GM19324 (cell line): ENCODE results near the gene PSG2.
"Not testable (repeated sequence)": the region's sequence is repeated elsewhere in the genome, so short reads cannot be mapped to it uniquely, and the experiment has no call there.

ENCODE experiments used
- ATAC-seq: cut with Tn5 transposase; IDR thresholded peaks from one replicate; pipeline ENCODE4 v1.9.1; 2021; ENCODE audit warnings: mild to moderate bottlenecking, moderate library complexity; ENCODE audit not compliant: unreplicated experiment, low FRiP score

PSG2 gene

DNA sequence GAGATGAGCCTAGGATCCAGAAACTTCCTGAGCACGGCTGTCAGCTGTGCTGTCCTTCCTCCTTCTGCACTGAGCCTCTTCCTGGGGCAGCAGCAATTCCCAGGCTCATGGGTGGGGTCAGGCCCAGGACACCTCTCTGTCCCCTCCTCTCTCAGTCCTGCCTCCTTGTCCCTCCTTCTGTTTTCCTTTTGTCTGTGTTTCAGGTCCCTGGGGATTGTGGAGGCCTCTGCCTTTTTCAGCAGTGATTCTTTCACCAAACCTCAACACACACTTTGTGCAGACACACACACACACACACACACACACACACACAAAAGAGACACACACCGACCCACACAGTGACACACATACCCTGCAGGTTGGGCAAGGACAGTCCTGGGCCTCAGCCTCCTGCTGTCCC lies at the start of gene PSG2:
Gene PSG2 (minus strand): TSS at position 101 of the 400 bp plus-strand sequence. CDS start 132 bp downstream, outside the sequence.
- ATAC-seq = not testable (repeated sequence)

DNA sequence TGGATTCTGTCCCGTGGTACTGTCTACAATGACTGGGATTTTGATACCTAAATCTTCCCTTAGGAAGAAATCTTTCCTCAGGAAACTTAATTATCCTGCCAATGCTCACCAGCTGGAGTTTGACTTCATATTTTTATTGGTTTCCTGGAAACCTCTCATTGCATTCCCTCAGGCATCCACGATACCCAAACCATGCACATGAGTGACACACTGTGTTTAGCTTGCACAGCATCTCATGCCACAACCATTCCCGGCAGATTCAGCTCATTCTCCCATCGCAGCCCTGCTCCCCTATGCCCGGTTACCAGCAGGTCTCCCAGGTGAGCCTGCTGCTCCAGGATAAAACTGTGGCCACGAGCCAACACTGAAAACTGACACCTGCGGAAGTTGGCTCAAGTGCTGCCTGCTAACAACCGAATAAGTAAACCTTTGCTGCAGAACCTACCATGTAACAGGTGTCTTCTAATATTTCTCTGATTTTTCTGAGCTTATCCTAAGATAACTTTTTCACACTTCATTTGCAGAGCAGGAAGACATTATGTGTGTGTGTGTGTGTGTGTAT lies 48.9 kb upstream of the PSG2 start:
- ATAC-seq = not testable (repeated sequence)

DNA sequence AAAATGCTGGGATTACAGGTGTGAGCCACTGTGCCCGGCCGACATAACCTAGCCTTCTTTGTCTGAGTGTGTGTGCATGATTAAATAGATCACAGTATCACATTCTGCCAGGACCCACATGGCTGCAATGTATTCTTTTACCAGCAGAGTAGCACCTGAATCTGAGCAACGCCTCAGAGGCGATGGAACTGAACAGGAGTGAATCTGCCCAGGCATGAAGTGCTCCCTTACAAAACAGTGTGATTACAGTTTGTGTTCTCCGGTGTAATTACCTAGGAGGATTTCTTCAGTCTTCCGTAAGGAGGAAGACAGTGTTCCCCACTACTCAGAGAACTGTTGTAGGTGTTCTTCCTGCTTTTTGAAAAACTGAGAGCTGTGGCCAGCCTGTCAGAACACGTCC lies 46.7 kb upstream of the PSG2 start:
- not testable (repeated sequence) for ATAC-seq

DNA sequence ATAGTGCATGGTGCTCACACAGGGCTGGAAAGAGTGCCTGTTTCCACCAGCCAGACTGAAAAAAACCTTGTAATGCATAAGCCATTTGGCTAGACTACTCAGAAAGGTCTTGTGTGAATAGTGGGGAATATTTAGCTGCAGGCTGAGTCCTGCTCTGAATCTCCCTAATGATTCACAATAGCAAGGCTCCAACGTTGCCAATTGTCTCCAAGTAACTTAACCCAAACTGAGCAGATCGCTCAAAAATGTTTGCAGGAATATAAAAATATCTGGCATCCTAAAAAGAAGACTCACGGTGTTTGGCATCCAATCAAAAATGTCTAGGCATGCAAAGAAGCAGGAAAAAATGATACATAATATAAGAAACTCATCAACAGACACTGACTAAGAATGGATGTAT lies 44.8 kb upstream of the PSG2 start:
- ATAC-seq = not testable (repeated sequence)

DNA sequence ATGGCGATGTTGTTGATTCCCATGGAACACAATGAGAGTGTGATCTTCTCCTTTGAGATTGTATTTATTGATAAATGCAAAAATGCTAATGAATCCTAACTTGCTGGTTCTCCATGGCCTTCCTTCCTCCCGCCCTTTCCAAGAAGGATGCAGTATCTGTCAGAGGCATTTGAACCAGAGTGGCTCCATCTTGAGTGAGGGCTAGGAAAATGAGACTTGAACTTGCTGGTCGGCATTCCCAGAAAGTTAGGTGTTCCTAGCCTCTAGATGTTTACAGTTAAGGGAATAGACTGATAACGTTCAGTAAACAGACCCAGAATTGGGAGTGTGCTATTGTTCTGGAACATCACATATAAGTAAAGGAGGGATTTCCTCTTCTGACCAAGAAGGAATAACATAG lies 44.2 kb upstream of the PSG2 start:
- ATAC-seq = no peak

DNA sequence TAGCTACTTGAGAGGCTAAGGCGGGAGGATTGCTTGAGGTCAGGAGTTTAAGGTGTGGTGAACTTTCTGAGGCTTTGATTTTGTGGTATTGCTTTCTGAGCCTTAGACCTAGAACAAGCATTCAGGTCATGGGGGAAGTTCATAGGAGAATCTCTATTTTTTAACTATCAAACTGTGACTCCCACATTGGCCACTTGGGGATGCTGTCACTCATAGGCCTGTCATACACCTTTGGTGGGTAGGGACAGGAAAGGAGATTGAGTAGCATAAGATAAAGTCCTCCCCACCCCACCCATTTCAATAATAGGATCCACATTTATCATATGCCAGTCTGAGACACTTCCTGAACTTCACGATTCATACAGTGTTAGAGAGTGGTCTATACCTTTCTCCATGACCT lies 41.9 kb upstream of the PSG2 start:
- no peak for ATAC-seq

DNA sequence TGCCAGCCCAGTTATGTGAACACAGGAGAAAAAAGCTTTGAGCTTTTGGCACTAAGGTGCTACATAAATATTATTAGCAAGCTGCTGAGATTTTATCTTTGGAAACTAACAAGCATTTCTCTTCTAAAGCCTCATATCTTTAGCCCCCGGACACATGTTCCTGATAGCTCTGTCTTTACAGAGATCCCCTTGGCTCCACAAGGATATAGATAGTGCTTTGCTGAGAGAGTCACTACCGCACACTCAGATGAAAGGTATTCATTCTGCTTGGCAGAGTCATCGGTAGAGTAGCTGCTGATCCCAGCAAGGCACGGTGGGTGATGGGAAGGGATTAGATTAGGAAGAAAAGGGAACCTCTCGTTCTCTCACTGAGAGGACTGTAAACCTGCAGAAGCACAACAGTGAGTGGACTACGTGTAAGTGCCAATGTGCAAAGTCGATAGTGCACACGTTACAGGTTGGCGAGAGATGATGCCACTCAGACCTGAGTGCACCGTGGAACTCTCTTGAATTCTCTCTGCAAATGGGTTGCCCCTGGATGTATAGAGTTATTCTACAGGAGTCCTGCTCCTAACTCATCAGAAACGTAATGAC lies 38.0 kb upstream of the PSG2 start:
- not testable (repeated sequence) for ATAC-seq

DNA sequence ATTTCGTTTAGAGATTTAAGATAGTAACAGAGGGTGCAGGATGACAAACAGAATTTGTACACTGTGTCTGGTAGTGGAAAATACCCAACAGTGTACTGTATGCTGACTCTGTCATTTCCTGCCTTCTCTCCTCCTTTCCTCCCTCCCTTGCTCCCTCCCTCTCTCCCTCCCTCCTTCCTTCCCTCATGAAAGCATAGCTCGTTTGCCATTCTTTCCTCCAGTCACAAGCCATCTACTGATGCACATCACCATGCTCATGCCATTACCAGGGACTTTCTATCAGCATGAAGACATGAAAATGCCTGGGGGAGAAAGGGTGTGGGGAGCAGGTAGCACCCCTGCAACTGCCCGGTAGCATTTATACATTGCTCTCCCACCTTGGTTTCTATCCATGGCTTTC lies 37.0 kb upstream of the PSG2 start:
- not testable (repeated sequence) for ATAC-seq

DNA sequence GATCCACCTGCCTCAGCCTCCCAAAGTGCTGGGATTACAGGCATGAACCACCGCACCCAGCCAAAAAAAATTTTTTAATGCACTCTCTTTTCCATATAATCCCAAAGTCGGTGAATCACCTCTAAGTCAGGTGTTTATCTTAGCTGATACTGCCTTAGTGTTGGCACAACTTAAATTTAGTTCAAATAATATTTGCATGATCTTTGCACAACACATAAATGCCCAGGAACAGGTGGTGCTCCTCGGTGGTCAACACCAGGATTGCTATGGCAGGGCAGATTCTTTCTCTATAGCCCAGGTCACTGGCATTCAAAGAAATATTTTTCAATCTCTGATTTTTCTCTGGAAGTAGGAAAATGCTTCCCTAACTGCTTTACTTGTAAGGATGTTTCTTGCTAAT lies 33.9 kb upstream of the PSG2 start:
- not testable (repeated sequence) for ATAC-seq

DNA sequence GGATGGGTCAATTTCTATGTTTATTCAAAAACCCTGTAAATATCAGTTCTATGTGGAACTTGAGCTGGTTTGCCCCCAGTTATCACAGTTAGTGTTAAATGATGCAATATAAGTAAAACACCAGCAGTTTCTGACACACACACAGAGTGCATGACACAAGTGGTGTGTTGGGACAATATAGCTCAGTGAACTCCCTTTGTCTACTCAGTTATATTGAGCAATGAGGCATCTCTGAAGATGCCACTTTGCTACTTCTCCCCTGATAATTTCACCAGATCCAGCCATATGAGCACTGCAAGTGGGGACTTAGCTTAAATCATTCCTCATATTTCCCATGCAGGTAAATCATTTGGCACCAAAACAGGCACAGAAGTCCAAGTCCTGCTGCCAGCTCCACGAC lies 33.0 kb upstream of the PSG2 start:
- ATAC-seq = not testable (repeated sequence)

DNA sequence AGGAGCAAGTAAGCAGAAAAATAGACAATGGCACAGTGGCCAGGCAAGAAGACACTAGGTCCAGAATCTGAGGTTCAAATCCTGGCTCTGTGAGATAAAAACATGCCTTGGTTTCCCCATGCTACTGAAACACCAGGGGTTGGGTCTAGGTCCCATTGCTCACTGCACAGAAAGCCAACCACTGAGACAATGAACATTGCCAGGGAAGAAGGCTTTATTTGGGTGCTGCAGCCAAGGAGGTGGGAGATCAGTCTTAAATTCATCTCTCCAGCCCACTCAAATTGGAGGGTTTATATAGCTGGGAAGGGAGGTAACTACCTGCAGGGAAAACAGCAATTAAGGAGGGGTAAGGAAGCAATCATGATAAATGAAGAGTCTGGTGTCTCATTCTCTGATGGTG lies 32.6 kb upstream of the PSG2 start:
- ATAC-seq = not testable (repeated sequence)

DNA sequence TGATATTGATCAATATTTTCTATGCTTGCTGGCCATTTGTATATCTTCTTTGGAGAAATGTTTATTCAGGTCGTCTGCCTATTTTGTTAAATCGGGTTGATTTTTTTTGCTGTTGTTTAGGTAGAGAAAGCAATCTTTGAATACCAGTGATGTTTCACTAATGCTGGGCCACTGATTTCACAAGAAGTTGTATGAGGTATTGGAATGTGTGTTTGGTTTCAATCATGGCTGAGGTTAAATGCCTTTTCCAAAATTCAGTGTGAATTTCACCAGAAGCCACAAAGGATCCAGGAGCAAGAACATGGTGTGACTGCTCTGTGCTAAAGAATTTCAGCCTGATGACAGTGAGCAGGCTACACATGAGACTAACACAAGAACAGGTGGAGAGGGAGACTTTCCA lies 32.1 kb upstream of the PSG2 start:
- ATAC-seq = not testable (repeated sequence)

DNA sequence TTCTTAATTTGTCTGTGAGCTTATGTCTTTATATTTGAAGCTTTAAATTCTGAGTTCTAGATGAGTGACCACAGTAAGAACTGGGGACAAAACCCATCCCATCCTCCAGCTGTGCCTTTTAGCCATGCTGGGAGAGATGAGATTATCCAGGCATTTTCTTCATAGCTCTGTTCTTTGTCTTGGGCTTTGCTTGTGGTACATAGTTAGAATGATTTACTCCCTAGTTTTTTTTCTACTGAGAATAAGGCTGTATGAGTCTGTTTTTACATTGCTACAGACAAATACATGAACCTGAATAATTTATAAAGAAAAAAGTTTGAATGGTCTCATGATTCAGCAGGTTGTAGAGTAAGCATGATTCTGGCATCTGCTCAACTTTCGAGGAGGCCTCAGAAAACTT lies 24.9 kb upstream of the PSG2 start:
- not testable (repeated sequence) for ATAC-seq

DNA sequence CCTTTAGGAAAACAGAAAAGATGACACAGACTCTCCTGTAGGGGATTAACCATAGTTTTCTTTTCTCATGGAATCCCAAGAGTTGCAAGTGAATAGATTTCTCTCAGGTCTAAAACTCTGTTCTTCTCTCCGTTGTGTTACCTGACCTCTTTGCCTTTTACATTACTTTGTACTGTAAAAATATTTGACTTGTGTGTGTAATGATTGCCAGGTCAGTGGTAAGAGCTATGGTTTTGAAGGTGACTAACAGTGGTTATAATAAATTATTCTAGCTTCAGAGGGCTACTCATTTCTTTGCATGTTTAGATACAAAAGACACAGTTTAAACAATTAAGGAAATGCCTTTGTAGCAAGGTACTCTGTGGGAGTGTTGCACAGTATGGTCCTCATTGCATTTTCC lies 23.0 kb upstream of the PSG2 start:
- no peak for ATAC-seq

DNA sequence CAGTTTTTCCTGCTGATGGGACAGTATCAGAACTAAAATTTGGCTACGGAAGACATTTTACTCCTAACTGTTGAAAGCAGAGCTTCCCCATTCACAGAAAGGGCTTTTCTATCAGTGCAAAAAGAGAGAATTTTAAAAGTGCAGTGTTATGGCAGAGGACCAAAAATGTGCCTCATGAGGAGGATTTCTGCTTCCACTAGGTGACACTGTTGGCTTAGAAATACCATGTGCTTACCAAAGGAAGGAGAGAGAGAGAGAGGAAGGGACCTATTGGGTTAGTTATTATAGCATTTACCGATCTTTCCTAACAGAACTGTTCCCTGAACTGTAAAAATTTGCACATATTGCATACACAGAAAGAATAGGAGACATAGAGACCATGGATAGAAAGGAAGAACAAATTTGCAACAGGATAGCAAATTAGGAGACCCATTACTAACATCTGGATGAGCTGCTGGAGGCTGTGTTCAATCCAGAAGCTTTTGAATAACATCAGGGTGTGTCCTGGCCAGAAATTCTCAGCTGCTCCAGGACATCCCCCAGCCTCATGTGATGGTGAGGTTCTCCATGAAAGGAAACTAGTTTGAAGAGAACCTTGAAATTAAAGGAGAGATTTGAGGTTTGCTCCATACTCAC lies 21.8 kb upstream of the PSG2 start:
- ATAC-seq = not testable (repeated sequence)

DNA sequence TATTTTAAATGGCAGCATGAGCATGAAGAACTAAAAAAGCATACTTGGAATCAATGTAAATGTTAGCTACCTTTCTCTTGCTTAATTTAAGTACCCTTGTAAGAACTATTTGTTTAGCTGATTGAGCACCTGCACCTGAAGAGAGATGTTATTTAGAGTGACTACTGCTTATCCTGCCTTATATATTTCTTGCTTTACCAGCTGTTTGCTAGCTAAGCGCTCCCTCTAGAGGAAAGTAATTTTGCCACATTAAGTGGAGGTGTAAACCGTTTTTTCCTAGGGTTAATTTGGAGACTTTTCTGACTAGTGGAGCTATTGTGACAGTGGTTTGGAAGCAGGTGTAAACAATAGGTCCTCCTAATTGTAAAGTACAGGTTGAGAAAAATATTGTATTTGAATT lies 19.4 kb upstream of the PSG2 start:
- ATAC-seq = no peak

DNA sequence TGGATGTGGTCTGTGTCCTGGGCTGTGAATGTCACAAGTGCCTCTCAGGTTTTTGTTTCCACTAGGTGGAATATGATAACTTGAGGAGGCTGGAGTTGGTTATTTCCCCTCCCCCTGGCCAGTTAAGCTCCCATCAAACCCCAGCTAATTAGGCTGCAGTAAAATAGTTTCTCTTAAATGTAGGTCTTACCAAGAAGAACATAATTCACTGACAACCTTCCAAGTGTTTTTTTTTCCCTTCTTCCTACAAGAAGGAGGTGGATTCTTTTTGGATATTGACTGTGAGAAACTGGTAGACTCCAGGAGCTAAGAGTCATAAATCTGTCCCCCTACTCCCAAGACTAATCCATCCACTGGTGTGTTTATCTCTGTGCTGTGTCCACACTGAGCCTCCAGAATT lies 15.9 kb upstream of the PSG2 start:
- not testable (repeated sequence) for ATAC-seq

DNA sequence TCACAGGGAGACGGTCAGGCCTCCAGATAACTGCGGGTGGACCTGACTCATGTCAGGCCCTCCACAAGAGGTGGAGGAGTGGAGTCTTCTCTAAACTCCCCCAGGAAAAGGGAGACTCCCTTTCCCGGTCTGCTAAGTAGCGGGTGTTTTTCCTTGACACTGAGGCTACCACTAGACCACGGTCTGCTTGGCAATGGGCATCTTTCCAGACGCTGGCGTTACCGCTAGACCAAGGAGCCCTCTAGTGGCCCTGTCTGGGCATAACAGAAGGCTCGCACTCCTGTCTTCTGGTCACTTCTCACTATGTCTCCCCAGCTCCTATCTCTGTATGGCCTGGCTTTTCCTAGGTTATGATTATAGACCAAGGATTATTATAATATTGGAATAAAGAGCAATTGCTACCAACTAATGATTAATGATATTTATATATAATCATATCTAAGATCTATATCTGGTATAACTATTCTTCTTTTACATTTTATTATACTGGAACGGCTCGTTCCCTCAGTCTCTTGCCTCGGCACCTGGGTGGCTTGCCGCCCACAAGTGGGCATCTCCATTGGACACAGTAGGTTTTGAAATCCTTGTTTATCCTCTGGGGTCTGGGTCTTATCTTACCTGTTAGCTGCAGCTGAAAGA lies 5.3 kb upstream of the PSG2 start:
- not testable (repeated sequence) for ATAC-seq

DNA sequence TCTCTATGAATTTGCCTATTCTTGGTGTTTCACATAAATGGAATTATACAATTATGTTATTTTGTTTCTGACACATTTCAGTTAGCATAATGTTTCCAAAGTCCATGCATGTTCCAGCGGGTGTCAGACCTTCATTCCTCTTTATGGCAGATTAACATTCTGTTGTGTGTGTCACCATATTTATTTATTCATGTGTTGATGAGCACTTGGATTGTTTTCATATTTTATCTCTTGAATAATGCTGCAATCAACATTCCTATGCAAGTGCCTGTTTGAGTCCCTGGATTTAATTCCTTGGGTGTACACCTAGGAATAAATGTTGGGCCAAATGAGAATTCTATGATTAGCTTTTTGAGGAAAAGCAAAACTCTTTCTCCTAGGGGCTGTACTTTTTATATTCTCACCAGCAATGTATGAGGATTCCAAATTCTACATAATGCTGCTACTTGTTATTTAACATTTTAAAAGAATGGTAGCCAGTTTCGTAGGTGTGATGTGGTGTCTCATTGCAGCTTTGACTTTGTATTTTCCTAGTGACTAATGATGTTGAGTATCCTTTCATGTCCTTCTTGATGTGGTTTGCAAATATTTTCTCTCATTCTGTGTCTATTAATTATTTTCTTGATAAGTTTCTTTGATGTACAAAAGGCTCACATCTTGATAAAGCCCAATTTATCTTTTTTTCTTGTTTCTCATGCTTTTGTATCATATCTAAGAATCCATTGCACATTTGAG lies 3.5 kb upstream of the PSG2 start:
- ATAC-seq = not testable (repeated sequence)

DNA sequence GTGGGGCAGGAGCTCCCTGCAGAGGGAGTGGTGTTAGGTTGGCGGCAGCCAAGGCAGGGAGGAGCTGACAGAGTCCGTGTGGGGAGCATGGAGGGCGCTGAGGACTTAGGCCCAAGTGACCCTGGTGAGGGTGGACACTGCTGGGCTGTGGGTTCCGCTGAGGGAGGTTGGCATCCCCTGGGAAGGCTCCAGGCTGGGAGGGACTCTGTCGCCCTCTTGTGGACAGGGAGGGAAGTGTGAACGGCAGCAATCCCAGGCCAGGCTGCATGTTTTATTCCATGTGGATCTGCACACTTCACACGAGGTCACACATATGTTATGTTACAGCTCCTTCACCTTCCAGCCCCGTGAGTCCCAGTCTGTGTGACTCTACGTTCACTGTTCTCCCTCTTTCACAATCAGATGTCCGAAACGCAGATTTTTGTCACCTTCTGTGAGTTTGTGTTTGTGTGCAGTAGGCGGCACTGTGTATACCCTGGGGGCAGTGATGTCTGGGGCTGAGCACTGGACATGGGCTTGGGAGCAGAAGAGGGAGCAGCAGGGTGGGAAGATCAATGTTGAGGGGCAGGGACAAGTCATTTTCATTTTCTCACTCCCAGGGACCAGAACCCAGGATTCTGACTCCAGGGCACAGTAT lies 1.8 kb upstream of the PSG2 start:
- not testable (repeated sequence) for ATAC-seq
